G401 (cell line): ENCODE data around the gene WDFY3. TPM values are rescaled to one million over a fixed set of nuclear protein-coding genes. Genes with fewer than 3 reads are reported as not detected.
"Not testable (repeated sequence)": the region's sequence is repeated elsewhere in the genome, so short reads cannot be mapped to it uniquely, and the experiment has no call there.

ENCODE experiments used
- DNase-seq: peaks from one replicate; pipeline ENCODE4 v3.0.0-alpha.2; 2015; ENCODE audit warnings: low spot score
- in situ Hi-C: cut with HindIII; loops from 2 replicates; pipeline ENCODE4 v1.10.0; 2016; ENCODE audit warnings: low sequenced_read_pairs, mixed read lengths
- total RNA-seq: library from RNA; depleted of rRNA; stranded (reverse); fragments of >200 nt; shearing (Covaris generic); gene quantifications from 2 replicates; pipeline ENCODE4 v1.2.3, GENCODE V29; 2014

WDFY3 gene
- total RNA-seq, 1 experiment from 2014 or later = 38.0 TPM

DNA sequence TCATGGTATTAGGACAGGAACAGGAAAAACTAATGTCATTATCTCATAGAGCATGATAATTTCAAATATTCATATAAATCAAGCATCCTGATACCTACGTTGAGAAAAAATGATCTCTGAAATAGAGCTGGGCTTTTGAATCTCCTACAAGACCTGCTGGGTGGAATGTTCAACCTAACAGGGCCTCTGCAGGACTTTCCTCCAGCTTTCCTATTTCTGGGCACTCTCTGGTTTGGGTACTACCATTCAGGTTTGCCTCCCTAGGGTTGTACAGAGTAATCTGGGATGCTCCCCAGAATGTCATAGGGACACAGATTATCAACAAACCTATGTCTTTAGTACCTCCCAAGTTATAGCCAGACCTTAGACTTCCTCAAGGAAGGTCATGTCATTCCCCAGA is 274.7 kb downstream of the WDFY3 start:
- in situ Hi-C loops = no loop called here
- DNase-seq = no peak

DNA sequence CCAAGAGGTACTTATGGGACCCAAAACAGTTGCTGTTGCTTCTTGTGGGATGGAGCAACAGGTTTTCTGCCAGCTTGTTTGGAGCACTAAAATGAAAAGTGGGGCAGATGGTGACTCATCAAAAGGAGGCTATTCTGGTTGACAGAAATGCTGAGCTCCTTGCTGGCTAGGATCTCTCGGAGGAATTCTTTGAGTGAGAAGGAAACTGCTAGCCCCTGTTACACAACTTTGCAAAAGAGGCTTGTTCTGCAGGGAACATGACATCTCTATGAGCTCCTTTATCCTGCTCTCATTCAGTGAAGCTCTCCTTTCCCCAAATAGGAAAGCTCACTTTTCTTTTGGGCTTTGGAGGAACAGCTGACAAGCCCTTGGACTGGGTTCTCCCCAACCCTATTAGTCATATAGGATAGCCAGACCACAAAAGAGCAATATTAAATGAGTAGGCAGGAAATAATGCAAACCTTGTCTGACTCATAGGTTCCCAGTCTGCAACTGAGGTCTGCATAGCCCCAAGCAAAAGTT is 275.3 kb downstream of the WDFY3 start:
- DNase-seq = no peak
- in situ Hi-C loops = no loop called here

DNA sequence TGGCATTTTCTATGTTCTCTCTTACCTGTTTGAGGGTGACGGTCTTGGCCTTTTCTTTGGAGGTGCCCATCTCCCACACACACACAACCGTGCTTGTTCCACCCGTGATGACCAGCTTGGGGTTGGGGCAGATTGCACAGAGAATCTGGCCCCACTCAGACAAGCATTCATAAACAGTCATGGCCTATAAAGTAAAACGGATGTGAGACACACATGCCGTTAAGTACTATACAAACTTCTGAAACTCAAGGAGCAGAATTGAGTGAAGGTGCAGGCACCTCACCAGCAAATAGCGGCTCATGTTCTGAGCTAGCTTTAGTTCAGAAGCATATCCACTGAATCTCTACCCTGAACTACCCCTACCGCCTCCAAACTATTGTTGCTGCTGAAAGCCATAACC is 276.0 kb downstream of the WDFY3 start:
- DNase-seq = no peak
- in situ Hi-C loops = no loop called here

DNA sequence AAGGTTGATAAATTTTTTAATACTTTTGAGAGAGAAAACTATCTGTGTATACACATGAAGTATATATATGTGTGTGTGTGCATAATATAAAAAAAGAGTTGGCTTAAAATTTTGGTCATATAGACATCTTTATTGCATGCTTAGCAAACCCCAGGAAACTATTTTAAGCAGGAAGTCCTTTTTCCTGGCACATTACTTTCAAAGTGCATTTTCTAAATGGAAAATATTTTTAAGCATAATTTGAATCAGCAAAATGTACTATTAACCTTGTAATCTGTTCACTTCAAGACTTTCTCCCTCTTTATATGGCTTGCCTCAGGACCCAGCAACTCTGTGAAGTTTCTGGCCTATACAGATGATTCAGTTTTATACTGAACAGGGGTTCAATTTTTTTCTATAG is 277.3 kb downstream of the WDFY3 start:
- no peak for DNase-seq
- in situ Hi-C loops = no loop called here

DNA sequence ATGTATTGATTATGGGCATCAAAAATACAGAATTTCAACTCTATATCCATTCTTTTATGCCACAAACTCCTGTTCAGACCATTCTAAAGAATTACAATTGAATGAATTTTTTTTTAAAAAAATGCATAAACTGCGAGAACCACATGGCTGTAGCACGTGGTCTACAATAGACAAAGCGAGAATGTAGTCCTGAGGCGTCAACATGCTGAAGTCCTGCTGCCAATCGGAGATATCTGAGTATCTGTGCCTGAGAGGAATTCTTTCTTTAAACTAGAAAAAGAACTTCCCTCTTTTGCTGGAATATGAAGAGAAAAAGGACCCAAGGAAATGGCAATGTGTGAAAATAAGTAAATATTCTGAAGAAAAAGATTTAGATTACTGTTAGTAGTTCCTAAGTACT is 277.9 kb downstream of the WDFY3 start:
- in situ Hi-C loops = no loop called here
- DNase-seq = no peak

DNA sequence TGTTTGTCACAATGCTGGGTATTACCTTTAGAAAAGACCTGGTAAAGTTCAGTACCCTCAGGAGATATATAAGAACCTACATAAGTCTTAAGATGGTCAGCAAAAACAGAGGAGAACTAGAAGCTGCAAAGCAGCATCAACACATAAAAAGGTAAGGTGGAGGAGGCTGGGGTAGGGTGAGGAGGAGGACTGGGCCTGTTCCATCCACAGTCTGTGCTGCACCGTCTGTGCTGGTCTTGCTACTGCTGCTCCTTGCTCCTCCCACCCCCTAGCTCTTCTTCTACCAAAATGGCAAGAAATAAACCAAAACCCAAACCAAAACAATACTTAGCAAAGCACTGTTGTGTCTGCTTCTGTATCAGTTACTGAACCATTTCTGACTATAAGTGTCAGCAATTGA is 281.4 kb downstream of the WDFY3 start:
- in situ Hi-C loops = no loop called here
- DNase-seq = no peak

DNA sequence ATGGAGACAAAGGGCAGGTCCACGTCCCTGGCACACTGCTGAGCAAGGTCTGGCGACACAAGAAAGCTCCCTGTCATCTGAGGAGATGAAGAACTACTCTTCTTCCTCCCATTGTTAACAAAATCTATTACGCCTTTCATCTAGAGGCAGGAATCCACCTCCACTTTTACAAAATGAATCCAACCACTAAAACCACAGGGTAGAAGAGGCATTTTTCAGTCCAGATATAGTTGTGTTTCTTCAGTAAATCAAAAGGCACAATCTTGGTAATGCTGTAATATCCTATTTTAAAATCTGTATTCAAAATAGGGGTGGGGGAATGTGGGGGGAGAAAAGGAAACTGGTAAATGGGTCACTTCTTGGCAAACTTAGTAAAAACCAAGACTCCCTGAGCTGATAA is 282.1 kb downstream of the WDFY3 start:
- no peak for DNase-seq
- in situ Hi-C loops = no loop called here

DNA sequence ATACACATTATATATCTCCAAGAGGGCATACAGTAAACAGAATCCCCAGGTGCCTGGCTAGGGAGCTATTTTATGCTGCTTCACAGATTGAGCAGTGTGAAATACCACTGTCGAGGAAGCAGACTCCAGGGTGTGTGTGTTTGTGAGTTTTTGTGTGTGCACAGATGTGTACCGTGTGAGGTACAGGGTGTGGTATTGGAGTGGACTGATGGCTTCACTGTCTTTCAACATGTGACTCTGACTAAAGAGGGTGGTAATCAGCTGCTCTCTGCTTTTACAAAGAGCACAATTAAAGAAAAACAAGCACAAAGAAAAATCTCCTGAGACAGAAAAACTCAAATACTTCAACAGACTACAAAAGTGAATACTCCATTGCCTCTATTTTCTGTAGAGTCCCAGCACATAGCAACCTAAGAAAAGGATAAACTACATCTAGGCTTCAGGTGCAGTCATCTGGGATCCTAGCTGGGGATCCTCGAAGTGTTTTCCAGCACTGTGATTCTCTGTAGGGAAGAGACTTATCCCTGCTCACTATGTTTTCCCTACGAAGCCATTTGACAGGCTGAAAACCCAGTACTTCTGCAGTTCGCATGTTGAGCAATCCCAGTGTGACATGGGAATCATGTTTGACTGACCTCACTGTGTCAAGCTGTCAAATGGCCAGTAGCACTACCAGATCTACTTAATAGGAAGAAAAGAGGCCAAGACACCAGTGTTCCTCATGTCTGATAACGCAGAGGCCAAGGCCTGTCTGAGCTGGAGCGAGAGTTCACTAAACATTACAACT is 283.2 kb downstream of the WDFY3 start:
- in situ Hi-C loops = no loop called here
- no peak for DNase-seq

DNA sequence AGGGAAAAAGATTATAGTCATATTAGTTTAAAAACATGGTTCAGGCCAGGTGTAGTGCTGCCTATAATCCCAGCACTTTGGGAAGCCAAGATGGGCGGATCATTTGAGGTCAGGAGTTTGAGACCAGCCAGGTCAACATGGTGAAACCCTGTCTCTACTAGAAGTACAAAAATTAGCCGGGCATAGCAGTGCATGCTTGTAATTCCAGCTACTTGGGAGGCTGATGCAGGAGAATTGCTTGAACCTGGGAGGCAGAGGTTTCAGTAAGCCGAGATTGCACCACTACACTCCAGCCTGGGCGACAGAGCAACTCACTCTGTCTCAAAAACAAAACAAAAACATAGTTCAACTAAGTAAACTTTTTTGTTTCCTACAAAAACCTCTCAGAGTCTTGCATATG is 283.8 kb downstream of the WDFY3 start:
- in situ Hi-C loops, DNase-seq: not testable (repeated sequence)

DNA sequence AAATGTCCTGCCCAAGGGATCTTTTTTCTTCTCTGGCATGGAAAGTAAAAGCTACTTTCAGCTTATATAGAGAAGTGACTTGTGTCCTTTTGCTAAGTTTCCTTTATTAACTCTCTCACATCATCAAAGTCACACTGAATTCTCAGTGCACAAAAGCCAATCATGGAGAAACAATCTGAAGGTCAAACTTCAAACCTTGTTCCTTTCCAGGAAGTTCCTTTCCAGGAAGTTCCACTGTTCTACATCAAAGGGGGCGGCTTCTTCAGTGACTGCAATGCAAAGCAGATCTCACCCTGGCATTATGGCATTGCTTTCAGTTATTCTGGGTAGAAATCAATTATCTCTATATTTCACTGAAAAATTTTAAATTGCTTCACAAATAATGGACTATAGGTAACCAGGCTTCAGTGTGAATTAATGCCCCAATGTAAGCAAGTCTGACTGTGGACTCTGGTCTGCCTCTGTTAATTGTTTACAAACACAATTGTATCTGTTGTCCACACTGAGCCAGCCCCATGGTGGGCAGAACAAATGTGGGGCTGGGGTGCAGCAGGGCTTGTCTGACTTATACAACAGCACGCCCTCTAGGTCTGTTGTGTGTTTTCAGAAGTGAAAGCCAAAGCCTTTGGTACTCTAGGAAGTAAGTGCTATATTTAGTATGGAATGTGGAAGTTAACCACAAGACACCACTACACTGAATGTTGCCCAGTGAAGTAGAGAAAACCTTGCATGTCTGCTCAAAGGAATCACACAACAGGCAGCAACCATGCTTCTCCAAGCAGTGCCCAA is 284.8 kb downstream of the WDFY3 start:
- DNase-seq = no peak
- in situ Hi-C loops = no loop called here

DNA sequence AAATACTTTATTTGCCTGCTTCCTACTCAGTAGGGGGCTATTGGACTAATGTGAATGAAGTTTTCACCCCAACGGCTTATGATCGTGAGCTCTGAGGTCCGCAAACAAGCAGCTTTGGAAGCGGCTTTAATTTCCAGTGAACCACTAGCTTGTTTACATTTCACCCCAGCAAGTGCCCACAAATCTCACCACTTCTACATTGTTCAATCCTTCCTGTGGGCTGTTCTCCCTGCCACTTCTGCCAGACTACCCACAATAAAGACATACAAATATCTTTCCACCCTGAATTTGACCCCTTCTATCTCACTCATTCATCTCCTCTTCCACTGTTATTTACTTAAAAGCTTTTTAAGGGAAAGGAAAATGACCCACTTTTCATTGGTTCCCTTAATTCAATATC is 285.5 kb downstream of the WDFY3 start:
- in situ Hi-C loops = no loop called here
- DNase-seq = no peak

DNA sequence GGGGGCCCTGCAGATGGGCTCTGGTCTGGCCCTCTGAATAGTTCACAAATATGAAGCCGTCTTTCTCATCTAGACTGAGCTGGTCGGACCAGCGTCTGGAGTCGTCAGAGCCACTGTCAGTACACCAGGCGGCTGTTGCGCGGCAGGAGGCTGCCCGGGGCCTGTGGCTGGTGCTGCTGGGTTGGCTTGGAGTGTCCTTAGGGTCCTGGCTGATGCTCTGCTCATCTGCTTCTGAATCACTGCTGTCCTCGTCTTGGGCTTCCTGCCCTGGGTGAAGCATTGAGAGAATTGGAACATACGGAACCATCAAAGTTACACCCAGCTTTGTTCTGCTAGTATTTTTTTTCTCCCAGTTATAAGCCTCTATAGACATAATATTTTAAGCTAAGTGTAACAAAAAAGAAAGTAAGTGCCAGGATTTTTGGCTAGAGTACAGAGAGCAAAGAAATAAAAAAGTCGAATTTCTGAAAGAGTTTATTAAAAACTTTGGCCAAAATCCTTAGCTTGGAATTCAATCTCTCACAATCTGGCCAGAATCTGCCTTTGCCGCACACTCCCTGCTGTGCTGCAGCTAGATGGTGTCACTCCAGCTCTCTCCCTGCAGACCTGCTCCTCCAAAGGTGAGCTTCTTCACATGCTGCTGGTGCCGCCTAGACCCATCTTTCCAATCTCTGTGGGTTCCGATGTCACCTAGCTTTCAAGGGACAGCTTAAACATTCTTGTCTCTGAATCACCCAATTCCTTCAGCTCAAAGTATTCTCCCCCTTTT is 287.3 kb downstream of the WDFY3 start:
- DNase-seq = peak; percentile 55
- in situ Hi-C loops = no loop called here

DNA sequence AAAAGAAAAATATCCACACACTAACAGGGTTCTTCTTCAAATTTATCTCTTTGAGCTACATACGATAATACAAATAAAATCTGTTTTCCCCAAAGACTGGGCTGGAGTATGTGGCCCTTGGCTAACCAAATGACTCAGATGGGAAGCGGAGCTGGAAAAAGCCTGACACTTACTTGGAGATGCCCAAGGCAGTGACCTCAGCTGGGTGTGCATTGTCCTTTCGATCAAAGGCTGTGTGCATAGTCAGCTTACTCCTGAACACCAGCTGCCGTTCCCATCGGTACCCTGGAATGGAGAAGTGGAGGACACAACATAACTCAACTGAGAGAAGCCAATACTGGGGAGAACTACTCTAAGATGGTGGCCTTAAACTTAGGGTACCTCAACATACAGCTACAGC is 288.5 kb downstream of the WDFY3 start:
- in situ Hi-C loops = no loop called here

DNA sequence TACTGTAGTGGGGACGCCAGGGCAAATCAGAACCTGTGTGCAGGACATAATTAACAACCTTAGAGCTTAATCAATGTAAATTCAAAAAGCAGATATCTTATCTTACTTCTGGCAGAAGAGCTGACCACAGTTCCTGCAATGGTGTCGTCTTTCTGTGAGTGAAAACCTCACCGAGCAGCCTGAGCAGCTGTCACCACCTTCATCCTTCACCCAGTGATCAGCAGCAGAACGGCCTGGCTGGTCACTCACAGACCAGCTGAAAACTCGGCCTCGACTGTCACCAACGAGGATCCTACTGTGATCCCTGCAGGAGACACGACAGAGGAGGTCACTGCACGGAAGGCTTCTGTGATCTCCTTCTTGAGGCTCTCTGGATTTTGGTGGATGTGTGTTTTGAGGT is 289.4 kb downstream of the WDFY3 start:
- in situ Hi-C loops = no loop called here

More for the DNA sequence above, 288.5 kb downstream of the WDFY3 start:
- no peak for DNase-seq

DNA sequence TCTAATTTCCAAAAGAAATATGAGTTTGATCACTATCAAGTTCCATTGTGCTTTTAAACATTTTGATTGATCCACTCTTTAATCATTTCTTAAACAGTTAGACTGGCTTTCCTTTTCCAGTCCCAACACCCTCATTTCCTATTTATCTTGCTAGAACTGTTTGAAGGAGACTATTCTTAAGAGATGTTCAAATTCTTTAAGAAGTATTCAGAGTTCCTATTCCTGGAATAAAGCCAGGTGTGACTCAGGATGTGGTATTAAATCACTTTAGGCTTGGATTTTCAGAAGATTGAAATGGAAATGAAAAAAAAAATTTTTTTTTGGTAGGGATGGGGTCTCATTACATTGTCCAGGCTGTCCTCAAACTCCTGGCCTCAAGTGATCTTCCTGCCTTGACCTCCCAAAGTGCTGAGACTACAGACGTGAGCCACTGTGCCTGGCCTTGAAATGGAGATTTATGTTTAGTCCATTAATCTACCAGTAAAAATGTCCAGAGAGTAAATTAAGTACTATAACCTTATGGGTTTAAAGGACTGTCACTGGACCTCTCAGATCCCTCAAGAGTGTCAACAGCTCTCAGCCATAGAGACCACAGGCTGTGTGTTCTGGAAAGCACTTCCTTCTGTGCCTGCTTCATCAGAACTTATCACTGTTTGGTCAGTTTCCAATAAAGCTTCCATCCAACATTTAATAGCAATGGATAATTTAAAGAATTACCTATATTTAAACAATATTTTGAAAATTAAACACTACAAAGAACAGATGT is 292.8 kb downstream of the WDFY3 start:
- no peak for DNase-seq
- in situ Hi-C loops = no loop called here

More for the DNA sequence above, 289.4 kb downstream of the WDFY3 start:
- no peak for DNase-seq

DNA sequence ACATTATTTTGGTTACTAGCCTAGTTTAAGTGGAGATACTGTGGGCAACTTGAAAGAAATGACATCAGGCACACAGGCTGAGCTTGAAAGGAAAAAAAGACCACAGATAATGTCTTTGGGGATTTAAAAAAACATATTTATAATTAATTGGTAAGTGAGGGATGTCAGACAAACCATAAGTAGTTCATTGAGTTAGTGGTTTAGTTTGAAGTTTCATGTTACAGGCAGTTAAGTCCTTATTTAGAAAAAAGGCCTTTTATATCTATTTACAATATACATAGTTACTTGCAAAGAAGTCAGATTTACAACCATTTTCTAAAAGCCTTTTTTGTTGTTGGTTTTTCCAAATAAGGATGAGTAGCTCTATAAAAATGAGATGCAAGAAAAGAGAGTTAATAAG is 294.3 kb downstream of the WDFY3 start:
- DNase-seq = no peak
- in situ Hi-C loops = no loop called here

DNA sequence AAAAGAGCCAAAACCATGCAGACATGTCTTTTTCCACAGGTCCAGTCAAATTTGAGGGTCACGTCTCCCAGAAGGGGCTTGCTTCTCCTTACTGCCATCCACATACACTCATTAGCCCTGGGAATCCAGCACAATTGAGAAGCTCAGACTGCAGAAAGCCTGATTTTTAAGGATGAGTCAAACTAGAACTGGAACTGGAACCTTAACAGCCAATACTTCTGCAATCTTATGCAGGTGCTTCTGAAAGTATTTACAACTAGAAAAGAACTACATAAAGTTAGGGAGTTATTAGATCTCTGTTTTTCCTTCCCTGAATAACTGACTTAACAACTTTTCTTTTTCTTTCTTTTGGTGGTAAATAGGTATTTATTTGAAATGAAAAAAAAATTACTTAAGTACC is 297.3 kb downstream of the WDFY3 start:
- in situ Hi-C loops = no loop called here

DNA sequence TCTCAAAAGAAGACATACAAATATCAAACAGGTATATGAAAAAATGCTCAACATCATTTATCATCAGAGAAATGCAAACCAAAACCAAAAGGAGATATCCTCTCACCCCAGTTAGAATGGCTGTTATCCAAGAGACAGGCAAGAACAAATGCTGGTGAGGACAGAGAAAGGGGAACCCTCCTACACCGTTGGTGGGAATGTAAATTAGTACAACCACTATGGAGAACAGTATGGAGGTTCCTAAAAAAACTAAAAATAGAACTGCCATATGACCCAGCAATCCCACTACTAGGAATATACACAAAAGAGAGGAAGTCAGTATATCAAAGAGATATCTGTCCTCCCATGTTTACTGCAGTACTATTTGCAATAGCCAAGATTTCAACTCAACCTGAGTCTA is 300.1 kb downstream of the WDFY3 start:
- in situ Hi-C loops = no loop called here
- no peak for DNase-seq

More for the DNA sequence above, 297.3 kb downstream of the WDFY3 start:
- DNase-seq = no peak

DNA sequence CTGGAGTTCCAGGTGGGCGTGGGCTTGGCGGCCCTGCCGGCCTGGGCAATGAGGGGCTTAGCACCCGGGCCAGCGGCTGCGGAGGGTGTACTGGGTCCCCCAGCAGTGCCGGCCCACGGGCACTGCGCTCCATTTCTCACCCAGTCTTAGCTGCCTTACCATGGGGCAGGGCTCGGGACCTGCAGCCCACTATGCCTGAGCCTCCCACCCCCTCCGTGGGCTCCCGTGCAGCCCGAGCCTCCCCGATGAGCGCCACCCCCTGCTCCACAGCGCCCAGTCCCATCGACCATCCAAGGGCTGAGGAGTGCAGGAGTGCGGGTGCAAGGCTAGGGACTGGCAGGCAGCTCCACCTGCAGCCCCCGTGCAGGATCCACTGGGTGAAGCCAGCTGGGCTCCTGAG is 301.7 kb downstream of the WDFY3 start:
- in situ Hi-C loops, DNase-seq: not testable (repeated sequence)
